Astrocyte (in vitro differentiated cells and primary cell): ENCODE measurements around the gene NKAIN4. TPM values are rescaled to one million over a fixed set of nuclear protein-coding genes. Genes with fewer than 3 reads are reported as not detected.

ENCODE experiments used
- DNase-seq: peaks from one replicate; pipeline ENCODE4 v3.0.0-alpha.2; 2010; ENCODE audit warnings: low read depth
- FAIRE-seq: peaks from 2 replicates; lab custom pipeline; 2011; peaks lifted over from hg19 to GRCh38; lab: Jason Lieb, UNC
- H2AFZ ChIP-seq: 2 replicates; pipeline ENCODE4 v1.6.0; 2012; ENCODE audit warnings: low read depth, low read length, inconsistent platforms
- H3K27ac ChIP-seq: 2 replicates; pipeline ENCODE4 v1.5.1; 2011; ENCODE audit warnings: low read depth, low read length, inconsistent platforms
- H3K27me3 ChIP-seq: 2 replicates; pipeline ENCODE4 v1.6.0; 2011; ENCODE audit warnings: low read length, inconsistent platforms; ENCODE audit not compliant: insufficient read depth
- H3K36me3 ChIP-seq: 2 replicates; pipeline ENCODE4 v1.5.1; 2011; ENCODE audit warnings: low read length, inconsistent platforms; ENCODE audit not compliant: insufficient read depth
- H3K4me1 ChIP-seq: 2 replicates; pipeline ENCODE4 v1.5.1; 2011; ENCODE audit warnings: low read length, inconsistent platforms; ENCODE audit not compliant: insufficient read depth
- H3K4me2 ChIP-seq: 2 replicates; pipeline ENCODE4 v1.6.0; 2012; ENCODE audit warnings: low read length, inconsistent platforms
- H3K4me3 ChIP-seq: 2 replicates; pipeline ENCODE4 v1.5.1; 2011; ENCODE audit warnings: low read depth, mild to moderate bottlenecking, low read length, inconsistent platforms; ENCODE audit not compliant: insufficient read depth
- H3K79me2 ChIP-seq: 2 replicates; pipeline ENCODE4 v1.6.0; 2012; ENCODE audit warnings: mild to moderate bottlenecking, low read length, inconsistent platforms; ENCODE audit not compliant: insufficient read depth
- H3K9ac ChIP-seq: 2 replicates; pipeline ENCODE4 v1.6.0; 2012; ENCODE audit warnings: mild to moderate bottlenecking, low read length, inconsistent platforms
- H3K9me3 ChIP-seq: 2 replicates; pipeline ENCODE4 v1.5.1; 2012; ENCODE audit warnings: low read depth, mild to moderate bottlenecking, low read length, inconsistent platforms; ENCODE audit not compliant: insufficient read depth
- H4K20me1 ChIP-seq: 2 replicates; pipeline ENCODE4 v1.6.0; 2012; ENCODE audit warnings: low read length, inconsistent platforms; ENCODE audit not compliant: insufficient read depth
- H3K27ac Mint-ChIP-seq: one replicate; pipeline ENCODE4 v1.8.0; 2021; ENCODE audit warnings: mild to moderate bottlenecking, mixed read lengths; ENCODE audit not compliant: unreplicated experiment
- H3K27me3 Mint-ChIP-seq: one replicate; pipeline ENCODE4 v1.8.0; 2021; ENCODE audit warnings: low read depth, mixed read lengths; ENCODE audit not compliant: unreplicated experiment
- H3K36me3 Mint-ChIP-seq: one replicate; pipeline ENCODE4 v1.8.0; 2021; ENCODE audit warnings: low read depth, mixed read lengths; ENCODE audit not compliant: unreplicated experiment
- H3K4me1 Mint-ChIP-seq: one replicate; pipeline ENCODE4 v1.8.0; 2021; ENCODE audit warnings: low read depth, mixed read lengths; ENCODE audit not compliant: unreplicated experiment
- H3K4me3 Mint-ChIP-seq: one replicate; pipeline ENCODE4 v1.8.0; 2021; ENCODE audit warnings: mild to moderate bottlenecking, moderate library complexity, mixed read lengths; ENCODE audit not compliant: unreplicated experiment
- H3K9me3 Mint-ChIP-seq: one replicate; pipeline ENCODE4 v1.8.0; 2021; ENCODE audit warnings: mild to moderate bottlenecking, mixed read lengths; ENCODE audit not compliant: unreplicated experiment
- EZH2 ChIP-seq: IDR thresholded peaks from 2 replicates; pipeline ENCODE4 v1.6.1; 2012; ENCODE audit warnings: mild to moderate bottlenecking, low read length, inconsistent platforms; ENCODE audit not compliant: insufficient read depth
- total RNA-seq: library from RNA; stranded (reverse); gene quantifications from 2 replicates; pipeline ENCODE4 v1.2.1, GENCODE V29; 2021
- TF ChIP-seq, protein P1 (sequence below): IDR thresholded peaks from 2 replicates; pipeline ENCODE4 v1.5.1; 2011; ENCODE audit warnings: low read depth, mild to moderate bottlenecking, inconsistent platforms, low read length, moderate library complexity; ENCODE audit not compliant: insufficient read depth

NKAIN4 gene
- total RNA-seq, 1 donor from 2014 or later: 162 TPM

DNA sequence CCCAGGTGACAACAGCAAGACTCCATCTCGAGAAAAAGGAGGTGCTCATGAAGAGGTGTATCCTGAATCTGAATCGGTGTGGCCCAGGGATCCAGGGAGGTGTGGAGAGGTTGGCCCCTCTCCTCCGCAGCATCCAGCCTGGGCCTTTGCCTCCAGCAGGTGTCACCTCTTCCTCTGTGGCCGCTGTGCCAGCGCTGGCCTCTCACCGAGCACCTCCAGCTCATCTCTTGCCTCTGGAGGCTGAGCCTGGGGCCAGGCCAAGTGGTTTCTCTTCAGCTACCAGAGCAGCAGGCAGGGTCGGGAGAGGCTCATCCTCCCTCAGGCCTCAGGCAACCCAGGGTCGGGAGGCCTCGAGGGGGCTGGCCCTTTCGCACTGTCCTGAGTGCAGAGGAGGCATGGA is 37.5 kb upstream of the NKAIN4 start:
- no peaks in the 10 kb centered on the region for H3K36me3 Mint-ChIP-seq

DNA sequence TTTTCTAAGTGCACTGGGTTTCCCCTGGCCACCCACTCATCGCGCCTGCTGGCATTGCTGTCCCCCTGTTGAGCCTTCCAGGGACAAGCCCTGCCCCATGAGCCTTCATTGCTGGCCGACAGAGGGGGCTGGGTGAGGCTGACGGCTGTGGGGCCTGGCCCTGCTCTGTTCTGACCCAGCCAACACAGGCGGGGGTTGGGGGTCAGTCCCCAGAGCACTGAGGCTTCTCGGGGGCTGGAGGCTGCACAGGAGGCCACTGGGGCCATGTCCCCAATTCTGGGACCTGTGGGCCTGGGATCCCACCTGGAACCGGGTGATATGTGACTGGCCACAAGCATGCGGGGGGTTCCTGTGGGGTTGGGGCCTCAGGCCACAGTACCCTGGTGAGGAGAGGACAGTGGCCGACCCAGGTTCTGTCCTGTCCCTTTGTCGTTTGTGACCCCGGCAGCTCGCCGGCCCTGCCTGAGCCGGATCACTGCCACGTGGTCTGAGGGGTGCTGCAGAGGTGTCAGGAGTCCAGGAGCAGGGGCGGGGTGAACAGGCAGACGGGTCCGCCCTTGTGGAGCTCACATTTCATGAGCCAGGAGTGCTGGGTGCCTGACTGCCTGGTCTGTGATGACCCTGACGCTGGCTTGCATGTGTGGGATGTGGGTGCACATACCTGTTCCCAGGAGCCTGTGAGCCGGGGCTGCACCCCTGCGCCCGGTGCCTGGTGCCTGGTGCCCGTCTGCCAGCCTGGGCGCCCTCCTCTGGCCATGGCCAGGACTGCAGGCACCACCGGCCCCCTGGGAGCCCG is 36.6 kb upstream of the NKAIN4 start:
- Histone ChIP-seq H3K9me3 (no peaks in the 10 kb centered on the region), H3K36me3 (peaks cover 2% of the 10 kb centered on the region), H3K4me3 (no peak overlapping the region), H3K27ac (no peak overlapping the region), H2AFZ (no peak overlapping the region), H3K9ac (no peak overlapping the region), H4K20me1 (peaks cover 61% of the 10 kb centered on the region), H3K4me1 (no peaks in the 10 kb centered on the region), H3K27me3 (peaks cover 9% of the 10 kb centered on the region), H3K79me2 (no peaks in the 10 kb centered on the region), H3K4me2 (no peak overlapping the region)
- FAIRE-seq (no peak), DNase-seq (peak; percentile 20)
- H3K4me1 Mint-ChIP-seq: peaks cover 5% of the 10 kb centered on the region
- TF ChIP-seq, protein P1, sequence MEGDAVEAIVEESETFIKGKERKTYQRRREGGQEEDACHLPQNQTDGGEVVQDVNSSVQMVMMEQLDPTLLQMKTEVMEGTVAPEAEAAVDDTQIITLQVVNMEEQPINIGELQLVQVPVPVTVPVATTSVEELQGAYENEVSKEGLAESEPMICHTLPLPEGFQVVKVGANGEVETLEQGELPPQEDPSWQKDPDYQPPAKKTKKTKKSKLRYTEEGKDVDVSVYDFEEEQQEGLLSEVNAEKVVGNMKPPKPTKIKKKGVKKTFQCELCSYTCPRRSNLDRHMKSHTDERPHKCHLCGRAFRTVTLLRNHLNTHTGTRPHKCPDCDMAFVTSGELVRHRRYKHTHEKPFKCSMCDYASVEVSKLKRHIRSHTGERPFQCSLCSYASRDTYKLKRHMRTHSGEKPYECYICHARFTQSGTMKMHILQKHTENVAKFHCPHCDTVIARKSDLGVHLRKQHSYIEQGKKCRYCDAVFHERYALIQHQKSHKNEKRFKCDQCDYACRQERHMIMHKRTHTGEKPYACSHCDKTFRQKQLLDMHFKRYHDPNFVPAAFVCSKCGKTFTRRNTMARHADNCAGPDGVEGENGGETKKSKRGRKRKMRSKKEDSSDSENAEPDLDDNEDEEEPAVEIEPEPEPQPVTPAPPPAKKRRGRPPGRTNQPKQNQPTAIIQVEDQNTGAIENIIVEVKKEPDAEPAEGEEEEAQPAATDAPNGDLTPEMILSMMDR: peak; percentile 35
- TF ChIP-seq EZH2: no peak
- peaks cover 1% of the 10 kb centered on the region for H3K36me3 Mint-ChIP-seq
- no peaks in the 10 kb centered on the region for H3K9me3 Mint-ChIP-seq
- H3K4me3 Mint-ChIP-seq: no peak overlapping the region
- no peaks in the 10 kb centered on the region for H3K27me3 Mint-ChIP-seq
- no peak overlapping the region for H3K27ac Mint-ChIP-seq

More for the DNA sequence above, 37.5 kb upstream of the NKAIN4 start:
- Histone ChIP-seq H3K4me3 (no peak overlapping the region), H3K36me3 (peaks cover 2% of the 10 kb centered on the region), H3K4me2 (no peak overlapping the region), H2AFZ (no peak overlapping the region), H3K4me1 (no peaks in the 10 kb centered on the region), H3K9ac (no peak overlapping the region), H3K27me3 (peaks cover 16% of the 10 kb centered on the region), H4K20me1 (peaks cover 56% of the 10 kb centered on the region), H3K27ac (no peak overlapping the region), H3K79me2 (no peaks in the 10 kb centered on the region), H3K9me3 (no peaks in the 10 kb centered on the region)
- no peak for FAIRE-seq
- H3K27me3 Mint-ChIP-seq: no peaks in the 10 kb centered on the region
- H3K4me1 Mint-ChIP-seq: peaks cover 5% of the 10 kb centered on the region
- no peaks in the 10 kb centered on the region for H3K9me3 Mint-ChIP-seq
- H3K27ac Mint-ChIP-seq: peak overlapping the region; percentile 62
- no peak overlapping the region for H3K4me3 Mint-ChIP-seq
- DNase-seq: no peak
- no peak for TF ChIP-seq EZH2
- TF ChIP-seq, protein P1: no peak

DNA sequence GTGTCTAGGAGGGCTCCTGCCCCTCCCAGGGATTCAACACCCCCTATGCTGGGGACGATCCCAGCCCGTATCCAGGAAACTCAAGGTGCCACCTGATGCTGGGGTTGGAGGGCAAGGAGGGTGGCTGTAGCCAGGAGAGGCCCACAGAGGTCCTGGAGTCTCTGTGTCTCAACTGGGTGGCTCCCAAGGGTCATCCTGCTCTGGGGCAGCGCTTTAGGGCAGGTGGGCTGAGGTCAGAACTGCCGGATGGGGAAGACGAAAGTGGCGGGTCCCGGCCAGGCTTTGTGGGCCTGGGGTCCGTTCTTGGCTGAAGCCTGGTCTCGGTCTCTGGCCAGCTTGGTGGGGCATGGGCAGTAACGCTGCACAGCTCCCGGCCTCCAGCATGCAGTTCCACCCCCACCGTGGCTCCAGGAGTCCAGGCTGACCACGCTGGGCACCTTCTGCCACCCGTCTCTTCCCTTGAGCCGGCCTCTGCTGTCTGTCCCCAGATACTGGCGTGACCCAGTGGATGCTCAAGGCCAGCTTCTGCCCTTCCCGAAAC is 35.9 kb upstream of the NKAIN4 start:
- no peak overlapping the region for H3K9ac ChIP-seq
- Mint-ChIP-seq H3K9me3 (no peaks in the 10 kb centered on the region), H3K4me1 (peaks cover 5% of the 10 kb centered on the region), H3K36me3 (peaks cover 3% of the 10 kb centered on the region), H3K27ac (peak overlapping the region; percentile 58), H3K27me3 (no peaks in the 10 kb centered on the region), H3K4me3 (no peak overlapping the region)
- peaks cover 68% of the 10 kb centered on the region for H4K20me1 ChIP-seq
- no peak overlapping the region for H2AFZ ChIP-seq
- peaks cover 2% of the 10 kb centered on the region for H3K27me3 ChIP-seq
- H3K4me1 ChIP-seq: no peaks in the 10 kb centered on the region
- H3K36me3 ChIP-seq: peaks cover 2% of the 10 kb centered on the region
- FAIRE-seq (no peak), DNase-seq (no peak)
- no peak overlapping the region for H3K4me2 ChIP-seq
- no peak overlapping the region for H3K27ac ChIP-seq
- no peak overlapping the region for H3K4me3 ChIP-seq
- no peak for TF ChIP-seq EZH2
- TF ChIP-seq, protein P1: no peak
- H3K9me3 ChIP-seq: no peaks in the 10 kb centered on the region
- H3K79me2 ChIP-seq: no peaks in the 10 kb centered on the region
